NCI-H82 (cell line): ENCODE measurements around the gene CTLA4.

ENCODE experiments used
- DNase-seq: peaks from one replicate; lab custom pipeline; 2025; lab: John Stamatoyannopoulos, UW

CTLA4 gene

DNA sequence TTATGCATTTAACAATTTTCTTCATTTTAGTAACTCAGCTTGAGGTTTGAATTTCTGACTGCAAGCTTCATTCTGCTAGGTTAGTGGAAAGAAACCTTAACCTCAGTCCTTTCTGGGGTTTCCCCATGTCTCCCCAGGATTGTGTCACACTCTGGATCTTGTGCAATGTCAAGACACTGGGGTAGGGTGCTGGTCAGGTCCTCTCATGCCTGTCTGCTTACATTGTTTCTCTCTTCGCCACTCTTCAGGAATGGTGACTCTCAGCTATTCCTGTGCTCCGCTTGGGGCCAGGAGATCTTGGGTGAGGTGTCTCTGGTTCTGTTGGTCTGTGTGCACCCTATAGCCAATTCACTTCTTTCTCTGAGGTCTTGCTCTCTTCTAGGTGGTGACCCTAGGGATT is 23.9 kb downstream of the CTLA4 start:
- no peak for DNase-seq

DNA sequence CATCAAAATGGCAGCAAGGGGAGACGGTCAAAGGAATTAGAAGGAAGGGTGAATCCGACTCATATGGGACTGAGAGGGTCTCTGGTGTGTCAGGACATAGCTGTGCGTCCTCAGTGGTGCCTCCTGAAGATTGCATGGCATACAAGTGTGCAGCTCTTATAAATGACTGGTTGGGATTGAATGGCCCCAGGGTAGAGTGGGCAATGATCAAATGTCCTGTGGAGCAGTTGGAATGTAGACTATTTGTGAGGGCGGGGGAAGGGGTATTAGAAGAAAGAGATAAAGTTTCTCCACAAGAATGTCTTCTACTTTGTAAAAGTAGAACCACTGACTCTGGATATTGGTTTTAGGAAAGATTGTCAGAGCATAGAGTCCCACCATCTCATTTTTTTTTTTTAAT is 24.6 kb downstream of the CTLA4 start:
- DNase-seq = no peak

DNA sequence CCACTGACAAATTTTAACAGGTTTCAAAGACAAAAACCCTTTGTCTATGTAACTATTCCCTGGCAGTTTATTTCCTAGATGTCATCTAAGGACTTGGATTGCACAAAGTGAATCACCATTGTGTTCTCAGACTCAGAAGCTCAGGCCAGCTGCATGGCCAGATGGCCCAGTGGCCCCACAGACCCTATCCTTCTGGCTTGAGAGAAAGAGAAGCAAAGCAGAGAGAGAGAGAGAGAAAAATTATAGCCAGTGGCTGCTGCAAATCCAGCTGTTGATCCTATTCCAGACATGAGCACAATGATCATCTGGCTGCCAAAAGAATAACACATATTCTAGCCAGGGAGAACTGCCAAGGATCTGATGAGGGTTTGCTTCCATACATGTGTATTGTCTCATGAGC is 25.8 kb downstream of the CTLA4 start:
- DNase-seq = peak; percentile 31

DNA sequence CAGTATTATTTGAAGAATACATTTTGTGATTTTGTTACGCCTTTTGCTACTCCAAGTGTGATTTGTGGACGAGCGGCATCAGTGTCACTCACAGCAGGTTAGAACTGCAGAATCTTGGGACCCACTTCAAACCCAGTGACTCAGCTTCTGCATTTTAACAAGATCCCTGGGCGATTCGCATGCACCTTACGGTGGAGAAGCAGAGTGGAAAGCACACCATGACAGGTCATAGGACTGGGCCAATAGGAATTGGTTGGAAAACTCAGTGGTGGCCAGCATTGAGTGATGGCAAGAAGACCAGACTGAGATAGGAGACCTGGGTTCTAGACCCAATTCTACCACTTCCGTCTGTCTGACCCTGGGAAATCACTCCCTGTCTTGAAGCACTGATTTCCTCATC is 26.3 kb downstream of the CTLA4 start:
- DNase-seq = no peak

DNA sequence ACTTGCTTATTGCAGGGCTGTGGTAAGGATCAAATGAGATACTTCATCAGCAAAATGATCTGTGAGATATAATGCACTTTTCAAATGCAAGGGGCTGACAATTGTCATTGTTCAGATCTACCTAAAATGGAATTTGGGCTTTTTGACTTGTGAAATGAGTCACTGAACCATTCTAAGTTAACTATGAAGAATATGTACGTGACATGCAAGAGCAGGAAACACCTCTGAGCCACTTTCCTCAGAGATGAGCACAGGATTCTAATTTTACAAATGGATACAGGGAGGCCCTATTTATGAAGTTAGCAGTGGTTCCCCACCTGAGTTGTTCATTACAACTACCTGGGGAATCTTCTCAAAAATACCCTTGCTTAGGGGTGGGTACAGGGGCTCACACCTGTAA is 26.7 kb downstream of the CTLA4 start:
- DNase-seq = no peak

DNA sequence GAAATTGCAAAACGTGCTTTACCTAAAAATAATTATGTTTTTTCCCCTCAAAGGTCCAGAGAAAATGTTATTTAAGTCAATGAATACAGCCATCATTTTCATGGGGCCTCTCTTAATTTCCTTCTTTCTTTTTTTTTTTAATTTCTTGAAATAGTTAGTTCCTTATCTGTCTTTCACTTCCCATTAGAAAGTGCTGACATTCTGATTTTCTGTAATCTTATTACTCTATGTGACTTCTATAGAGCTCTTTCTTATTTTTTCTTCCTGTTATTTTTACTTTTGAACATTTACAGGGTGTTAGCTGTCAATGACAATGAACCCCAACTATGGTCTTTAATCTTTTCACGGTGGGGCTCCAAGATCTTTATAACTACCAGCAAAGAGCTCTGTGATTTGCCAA is 30.0 kb downstream of the CTLA4 start:
- no peak for DNase-seq

DNA sequence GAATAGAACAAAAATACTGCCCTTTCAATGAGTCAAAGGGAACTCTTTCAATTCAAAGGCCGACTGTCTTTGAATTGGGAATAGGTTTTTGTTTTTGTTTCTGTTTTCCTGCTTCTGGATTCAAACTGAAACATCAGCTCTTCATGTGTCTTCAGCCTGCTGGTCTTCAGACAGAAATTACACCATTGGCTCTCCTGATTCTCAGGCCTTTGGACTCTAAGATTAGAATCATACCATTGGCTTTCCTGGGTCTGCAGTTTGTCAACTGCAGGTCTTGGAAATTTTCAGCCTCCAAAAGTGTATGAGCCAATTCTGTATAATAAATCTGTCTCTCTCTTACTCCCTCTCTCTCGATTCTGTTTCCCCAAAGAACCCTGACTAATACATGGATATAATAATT is 31.1 kb downstream of the CTLA4 start:
- DNase-seq = no peak

DNA sequence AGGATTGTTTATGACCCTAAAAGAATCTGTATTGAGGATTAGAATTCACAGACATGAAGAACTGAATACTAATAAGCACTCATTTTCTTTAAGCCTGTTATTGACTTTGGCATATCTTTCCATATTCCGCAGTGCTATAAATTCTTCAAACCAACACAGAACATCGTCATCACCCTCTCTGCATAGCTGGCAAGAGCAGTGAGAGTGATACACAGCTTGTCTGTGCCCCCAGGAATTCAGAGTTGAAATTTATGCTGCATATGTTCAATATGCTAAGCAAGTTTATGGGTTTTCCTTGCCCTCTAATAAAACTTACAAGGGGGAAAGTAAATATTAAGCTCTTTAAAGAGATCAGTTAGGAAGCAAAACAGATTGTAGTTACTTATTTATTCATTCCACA is 32.7 kb downstream of the CTLA4 start:
- no peak for DNase-seq

DNA sequence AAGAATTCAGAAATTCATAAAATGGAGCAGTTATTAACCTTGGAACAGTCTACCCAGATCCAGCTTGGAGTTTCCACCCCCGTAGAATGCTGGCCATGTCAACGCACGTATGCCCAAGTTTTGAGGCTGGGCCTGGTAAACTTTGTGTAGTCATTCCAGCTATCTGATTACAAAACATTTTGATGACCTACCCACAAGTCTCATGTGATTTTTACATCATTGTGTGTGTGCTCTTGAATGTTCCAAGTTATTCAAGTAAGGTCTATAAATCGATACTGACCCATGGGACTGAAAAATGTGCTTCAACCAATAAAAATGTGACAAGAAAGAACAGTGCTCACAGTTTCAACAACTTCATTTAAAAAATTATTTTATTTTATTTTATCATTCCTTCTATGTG is 36.5 kb downstream of the CTLA4 start:
- DNase-seq = no peak

DNA sequence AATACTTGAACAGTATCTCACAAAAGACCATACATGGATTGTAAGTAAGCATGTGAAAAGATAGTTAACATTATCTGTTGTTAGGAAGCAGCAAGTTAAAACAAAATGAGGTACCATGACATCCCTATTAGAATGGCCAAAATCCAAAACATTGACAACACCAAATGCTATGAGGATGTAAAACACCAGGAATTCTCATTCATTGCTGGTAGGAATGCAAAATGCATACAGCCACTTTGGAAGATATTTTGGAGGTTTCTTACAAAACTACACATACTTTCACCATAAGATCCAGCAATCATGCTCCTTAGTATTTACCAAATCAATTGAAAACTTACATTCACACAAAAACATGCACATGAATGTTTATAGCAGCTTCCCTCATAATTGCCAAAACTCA is 38.1 kb downstream of the CTLA4 start:
- no peak for DNase-seq

DNA sequence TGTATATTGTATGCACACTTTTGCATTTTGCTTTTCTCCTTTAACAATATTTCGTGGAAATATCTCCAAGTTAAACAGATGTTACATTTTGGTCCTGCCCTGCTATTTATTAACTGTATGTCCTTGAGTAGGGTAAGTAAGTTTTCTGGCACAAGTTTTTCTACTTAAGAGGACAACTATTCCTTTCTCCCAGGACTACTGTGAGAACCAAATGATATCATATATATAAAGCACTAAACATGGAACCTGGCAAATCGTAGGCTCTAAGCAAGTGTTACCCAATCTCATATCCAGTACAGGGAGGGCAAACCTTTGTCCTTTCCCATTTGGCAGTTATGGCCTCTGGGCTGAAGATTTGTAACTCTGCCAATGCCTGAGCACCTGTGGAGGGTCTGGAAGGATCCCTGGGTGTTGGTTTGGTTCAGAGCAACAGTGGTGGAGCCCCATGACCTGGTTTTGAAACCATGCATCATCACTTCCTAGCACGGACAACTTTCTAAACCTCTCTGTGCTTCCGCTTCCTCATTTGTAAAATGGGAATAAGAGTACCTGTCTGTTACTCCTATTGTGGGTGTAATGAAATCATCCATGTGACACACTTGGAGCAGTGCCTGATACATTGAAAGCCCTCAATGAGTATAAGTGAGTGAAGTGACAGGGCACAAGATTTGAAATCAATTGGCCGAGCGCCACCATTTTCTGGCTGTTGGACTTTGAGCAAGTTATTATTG is 40.7 kb downstream of the CTLA4 start:
- no peak for DNase-seq

DNA sequence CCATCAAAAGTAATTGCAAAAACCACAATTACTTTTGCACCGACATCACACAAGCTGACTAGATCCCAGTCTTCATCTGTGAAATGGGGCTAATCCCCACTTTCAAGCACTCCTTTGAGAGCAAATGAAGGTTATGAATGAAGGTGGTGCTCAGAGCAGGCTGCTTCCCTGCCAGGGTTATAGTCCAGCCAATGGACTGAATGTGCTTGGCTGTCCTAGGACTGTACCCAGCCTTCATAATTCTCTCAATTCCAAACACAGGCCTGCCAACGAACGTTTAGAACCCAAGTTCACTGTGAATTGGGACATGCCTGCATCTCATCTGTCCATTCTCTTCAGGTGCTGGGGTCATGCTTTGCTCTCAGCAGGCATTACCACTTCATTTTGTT is 41.2 kb downstream of the CTLA4 start:
- DNase-seq = no peak

DNA sequence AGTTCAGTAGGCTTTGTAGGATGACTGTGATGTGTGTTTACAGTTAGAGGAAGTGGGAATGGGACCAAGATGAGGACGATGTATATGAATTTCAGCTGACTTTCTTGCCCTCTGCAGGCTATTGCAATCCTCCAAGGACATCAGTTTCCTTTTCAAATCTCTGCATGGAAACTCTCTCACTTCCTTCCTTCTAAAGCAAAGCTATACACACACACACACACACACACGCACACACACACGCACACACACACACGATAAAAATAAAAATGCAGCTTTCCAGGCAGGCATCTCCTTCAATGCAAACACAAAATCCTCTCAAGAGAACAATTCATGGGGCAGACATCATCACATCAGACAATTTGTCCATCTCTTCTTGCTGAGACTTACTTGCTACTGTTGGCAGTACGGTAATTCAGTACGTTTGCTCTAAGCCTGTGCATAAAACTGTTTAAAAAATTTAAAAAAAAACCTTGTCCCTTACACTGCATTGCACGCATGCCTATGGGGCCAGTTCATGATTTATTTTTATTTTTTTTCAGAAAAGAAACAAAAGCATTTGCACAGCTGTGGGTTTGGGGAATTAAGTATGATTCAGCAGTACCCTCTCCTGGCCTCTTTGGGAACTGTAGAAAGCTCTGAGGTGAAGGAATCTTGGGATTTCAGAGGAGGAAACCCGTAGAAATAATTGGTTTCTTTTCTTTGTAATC is 41.8 kb downstream of the CTLA4 start:
- peak; percentile 51 for DNase-seq

DNA sequence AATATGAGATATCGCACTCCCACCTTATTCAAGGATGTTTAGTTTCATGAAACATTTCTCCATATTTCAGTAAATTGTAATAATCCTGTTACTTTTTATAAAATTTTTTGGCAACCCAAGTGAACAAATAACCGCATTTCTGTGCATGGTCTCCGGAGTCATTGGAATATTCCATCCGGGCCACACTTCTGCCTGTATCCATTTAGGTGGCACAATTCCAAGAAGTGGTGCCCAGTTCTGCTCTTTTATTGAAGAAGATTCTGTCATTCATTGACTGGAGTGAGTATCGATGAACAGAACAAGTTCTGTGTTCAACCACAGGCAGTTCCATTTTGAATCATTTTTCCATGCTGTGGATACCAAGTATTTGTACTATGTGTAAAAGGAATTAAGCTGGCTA is 42.4 kb downstream of the CTLA4 start:
- DNase-seq = no peak

DNA sequence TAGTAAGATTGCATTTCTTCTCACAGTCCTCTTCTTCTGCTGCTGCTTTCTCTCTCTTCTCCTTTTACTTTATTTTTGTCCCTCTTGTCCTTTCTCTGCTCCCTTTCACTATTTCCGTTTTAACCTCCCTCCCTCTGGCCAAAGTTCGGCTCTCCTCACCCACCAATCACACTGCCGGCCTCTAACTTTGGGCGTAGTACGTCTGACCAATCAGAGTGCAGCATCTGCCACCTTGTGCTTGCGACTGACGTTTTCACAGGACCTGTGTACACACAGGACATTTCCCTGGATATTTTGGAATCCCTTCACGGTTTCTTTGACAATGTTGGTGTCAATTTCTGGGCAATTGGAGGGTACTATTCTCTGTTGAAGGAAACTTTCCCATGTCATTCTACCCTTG is 46.4 kb downstream of the CTLA4 start:
- no peak for DNase-seq

DNA sequence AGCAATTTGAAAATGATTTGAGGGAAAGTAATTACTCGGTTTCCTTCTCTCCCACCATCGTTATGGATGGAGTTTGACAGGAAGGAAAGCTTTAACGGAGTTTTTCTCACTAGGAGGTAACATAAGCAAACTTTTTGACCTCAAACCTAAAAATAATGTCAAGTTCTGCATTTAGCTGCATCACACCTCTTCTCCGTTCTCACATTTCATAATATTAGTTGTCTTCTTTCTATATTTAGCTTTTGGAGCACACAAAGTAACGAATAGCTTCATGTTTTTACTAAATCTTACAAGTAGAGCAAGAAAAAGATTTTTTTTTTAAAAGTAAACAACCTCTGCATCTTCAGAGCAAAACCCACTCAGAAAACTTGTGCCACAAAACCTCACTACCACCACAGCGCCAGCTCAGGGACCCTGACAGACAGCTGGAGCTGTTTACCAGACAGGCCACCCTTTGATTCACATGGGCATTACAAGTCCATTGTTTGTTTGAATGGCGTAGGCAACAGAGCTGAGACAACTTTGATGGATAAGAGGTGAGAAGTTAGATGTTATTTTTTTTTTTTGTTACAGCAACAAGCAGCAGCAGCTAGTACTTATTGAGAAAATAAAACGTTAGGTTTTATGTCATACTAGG is 47.1 kb downstream of the CTLA4 start:
- no peak for DNase-seq

DNA sequence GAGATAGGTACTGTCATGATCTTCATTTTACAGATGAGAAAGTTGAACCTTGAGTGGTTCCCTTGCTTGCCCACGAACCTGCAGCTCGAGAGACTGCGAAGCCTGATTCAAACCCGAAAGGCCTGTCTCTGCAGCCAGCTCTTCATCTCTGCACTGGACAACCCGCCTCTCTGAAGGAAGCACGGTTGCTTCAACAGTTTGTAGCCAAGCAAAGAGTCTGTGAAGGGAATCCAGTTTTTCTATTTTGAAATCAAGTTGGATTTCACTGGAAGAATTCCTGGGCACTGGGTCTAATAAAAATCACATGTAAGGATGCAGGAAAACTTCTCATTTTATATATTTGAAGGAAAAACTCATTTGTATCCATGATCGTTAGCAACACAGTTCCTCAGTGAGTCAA is 47.7 kb downstream of the CTLA4 start:
- DNase-seq = no peak

DNA sequence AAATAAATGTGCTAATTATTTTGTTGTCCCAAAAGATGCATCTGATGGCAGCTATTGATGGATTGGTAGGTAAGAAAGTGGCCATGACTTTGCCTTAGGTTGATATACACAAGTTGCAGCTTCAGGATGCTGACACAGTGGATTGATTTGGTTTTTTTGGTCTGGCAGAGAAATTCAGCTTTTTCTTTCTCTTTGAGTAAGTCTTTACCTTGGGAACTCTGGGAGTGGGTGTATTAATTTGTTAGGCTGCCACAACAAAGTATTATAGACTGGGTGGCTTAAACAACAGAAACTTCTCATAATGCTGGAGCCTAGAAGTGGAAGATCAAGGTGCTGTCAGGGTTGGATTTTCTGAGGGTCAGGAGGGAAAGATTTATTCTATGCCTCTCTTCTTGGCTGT is 49.2 kb downstream of the CTLA4 start:
- no peak for DNase-seq

DNA sequence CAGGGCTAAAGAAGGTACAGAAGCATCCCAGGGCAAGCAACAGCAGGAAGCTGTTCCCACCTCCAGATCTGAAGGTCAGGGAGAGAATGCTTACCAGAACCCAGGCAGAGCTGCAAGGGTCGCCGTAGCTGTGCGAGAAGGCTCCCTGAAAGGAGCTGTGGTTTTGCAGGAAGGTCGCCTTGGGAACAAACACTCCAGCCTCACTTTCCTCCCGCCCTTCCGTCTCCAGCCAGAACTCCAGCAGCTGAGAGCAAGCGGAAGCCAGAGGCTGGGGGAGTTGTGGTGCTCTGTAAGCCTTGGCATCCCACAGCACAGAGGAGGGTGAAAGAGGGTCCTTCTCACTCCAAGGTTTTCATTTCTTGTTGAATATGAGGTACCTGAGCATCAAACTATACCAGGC is 50.7 kb downstream of the CTLA4 start:
- no peak for DNase-seq

DNA sequence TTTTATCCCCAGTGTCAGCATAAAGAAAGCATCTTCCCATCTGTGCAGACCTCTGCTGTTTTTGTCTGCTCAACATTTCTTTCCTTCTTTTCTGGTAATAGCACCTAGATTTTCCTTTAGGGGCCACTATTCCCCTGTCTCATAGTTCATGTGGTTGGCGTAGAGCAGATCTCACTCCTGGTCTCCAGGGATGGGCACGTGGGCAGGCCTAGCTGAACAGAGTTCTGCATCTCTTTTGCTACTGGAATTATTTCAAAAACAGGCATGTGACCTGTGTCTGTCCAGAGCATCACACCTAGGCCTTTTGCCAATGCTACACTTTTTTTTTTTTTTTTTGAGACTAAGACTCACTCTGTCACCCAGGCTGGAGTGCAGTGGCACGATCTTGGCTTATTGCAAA is 51.3 kb downstream of the CTLA4 start:
- DNase-seq = no peak
